Hematopoietic multipotent progenitor cell treated with erythropoietin and hydrocortisone succinate and interleukin-3 and kit ligand, for 8 days (in vitro differentiated cells): Measurements from ENCODE around the gene LHFPL2.

Experiments
- DNase-seq: peaks from one replicate; pipeline ENCODE4 v3.0.0-alpha.2; 2015

The LHFPL2 gene

DNA sequence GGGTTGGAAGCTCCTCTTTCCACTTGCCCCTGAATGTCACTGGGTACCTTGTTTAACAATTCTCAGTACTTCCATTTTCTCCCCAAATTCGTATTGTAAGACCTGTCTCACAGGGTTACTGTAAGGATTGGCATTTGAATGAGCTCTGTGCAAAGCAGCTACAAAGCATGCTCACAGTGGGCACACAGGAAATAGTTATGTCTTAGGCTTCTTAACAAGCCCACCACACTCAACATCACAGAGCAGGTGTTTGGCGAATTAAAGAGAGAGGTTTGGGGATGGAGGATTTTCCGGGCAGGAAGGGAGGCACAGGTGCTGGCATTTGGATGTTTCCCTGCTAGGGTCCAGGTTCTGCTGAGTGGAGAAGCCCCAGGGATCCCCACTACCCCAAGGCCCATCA lies 17.0 kb upstream of the LHFPL2 start:
- DNase-seq = no peak

DNA sequence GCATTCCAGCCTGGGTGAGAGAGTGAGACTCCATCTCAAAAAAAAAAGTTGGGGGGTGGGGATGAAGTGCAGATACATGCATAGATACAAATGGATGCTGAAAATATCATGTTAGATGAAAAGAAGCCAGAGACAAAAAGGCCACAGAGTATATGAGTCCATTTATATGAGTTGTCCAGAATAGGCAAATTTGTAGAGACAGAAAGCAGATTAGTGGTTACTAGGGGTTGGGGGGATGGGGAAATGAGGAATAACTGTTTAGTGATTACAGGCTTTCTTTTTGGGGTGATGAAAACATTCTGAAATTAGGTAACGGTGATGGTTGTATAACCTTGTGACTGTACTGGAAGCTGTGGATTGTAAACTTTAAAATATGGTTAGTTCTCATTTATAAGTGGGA lies 13.8 kb upstream of the LHFPL2 start:
- no peak for DNase-seq

DNA sequence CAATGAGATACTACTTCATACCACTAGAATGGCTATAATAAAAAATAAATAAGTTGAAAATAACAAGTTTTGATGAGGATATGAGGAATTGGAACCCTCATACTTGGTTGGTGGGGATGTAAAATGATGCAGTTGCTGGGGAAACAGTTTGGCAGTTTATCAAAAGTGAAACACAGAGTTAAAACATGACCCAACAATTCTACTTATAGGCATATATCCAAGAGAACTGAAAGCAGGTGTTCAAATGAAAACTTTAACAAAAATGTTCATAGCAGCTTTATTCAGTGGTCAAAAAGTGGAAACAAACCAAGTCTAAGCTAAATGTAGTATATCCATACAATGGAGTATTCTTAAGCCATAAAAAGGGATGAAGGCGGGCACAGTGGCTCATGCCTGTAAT lies 13.1 kb upstream of the LHFPL2 start:
- DNase-seq = no peak

DNA sequence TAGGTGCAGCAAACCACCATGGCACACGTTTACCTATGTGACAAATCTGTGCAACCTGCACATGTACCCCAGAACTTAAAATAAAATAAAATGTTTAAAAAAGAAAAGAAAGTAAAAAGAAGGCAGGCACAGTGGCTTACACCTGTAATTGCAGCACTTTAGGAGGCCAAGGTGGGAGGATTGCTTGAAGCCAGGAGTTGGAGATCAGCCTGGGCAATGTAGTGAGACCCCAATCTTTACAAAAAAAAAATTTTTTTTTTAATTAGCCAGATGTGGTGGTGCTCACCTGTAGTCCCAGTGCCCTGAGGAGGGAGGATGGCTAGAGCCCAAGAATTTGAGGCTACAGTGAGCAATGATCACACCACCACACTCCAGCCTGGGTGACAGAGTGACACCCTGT lies 12.5 kb upstream of the LHFPL2 start:
- DNase-seq = no peak

DNA sequence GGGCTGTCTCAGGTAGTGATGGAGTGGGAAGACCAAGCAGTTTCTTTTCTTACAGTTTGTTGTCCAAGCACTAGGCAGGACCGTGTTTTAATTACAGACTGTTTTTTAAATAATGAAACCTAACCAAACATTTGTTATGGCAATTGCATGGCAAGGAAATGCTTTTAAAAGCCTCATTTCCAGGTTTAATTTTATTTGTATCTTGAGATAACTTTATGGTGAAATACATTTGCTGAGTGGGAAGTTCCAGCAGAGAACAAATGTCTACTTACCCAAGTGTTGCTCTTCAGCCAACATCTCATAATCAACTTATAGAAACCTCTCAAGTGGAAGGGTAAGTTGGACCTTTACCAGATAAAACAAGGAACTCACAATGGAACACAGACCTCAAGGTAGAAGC lies 11.8 kb upstream of the LHFPL2 start:
- no peak for DNase-seq

DNA sequence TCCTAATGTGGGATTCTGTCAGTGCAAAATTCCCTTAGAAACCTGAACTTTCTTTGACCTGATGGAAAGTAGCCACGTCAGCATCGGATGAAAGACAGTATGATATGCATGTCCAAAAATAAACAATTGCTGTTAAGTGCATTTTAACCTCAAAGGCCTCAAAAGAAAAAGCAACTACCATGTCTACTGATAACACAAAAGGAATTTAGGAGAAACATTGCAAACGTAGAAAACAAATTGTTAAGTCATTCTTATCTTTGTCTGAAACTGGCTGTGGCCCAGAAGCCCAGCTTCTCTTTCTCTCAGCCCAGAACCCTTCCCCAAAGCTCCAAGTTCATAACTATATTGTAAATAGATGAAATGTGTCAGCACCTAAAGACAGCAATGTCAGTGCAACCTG lies 11.1 kb upstream of the LHFPL2 start:
- peak; percentile 36 for DNase-seq

DNA sequence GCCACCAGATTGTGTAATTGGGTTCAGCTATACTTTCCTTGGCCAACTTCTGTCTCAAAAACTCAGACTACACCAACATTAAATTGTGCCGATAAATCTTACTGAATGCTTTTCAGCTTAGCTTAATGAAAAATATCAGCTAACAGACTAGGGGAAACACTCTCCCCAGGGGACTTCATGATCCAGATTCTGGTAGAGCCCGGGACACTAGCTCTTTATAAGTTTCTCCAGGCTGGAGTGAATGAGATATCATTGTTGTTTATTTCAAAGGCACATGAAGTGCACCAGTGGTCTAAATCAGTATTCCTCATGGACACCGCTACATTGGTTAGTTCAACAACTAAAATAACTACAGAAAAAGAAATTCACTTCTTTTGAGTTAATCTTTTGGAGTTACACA lies 10.5 kb upstream of the LHFPL2 start:
- DNase-seq = no peak

DNA sequence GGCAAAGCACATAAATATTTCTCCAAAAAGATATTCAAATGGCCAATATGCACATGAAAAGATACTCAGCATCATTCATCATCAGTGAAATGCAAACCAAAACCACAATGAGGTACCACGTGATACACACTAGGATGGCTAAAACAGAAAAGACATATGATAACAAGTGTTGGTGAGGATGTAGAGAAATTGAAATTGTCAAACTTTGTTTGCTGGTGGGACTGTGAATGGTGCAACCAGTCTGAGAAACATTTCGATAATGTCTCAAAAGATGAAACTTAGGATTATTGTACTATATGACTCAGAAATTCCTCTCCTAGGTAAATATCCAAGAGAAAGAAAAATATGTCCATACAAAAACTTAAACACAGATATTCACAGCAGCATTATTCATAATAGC lies 8.6 kb upstream of the LHFPL2 start:
- no peak for DNase-seq

DNA sequence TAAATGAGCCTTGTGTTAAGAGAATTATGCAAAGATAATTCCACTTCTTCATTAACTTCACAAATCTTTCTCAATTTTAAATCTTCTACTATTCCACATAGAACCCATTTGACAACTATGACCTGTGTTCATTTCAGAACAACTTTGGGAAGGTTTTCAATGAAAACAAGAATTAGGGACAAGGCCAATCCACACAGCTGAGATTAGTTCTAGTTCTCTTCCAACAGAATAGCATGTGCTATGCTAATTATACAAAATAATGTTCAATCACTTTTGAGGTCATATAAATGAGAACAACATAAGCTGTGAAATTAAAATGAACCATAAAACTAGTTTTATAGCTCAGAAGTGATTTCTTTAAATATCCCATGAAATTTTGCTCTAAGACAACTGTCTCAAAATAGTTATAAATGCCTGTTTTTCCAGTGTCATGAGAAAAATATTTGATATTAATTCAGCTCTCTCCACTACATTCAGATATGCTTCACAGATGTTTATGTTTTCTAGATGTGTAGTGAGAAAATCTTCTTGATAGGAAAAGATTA lies 7.2 kb upstream of the LHFPL2 start:
- no peak for DNase-seq

DNA sequence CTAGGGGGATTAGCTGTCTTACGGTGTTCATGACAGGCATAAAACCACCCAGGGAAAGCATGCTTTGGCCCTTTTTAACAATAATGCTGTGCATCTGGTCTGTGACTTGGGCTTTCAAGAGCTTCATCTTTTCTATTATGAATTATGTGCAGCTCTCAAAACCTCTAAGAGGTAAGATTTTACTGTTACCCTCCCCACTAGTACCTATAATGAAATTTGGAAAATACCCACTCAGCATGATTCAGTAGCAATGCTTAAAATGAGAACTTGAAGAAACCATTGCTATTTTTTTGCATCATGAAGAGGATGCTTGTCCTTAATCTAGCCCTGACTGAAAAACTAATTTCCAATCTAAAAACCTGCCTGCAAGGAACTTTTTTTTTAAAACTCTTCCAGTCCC lies 5.8 kb upstream of the LHFPL2 start:
- no peak for DNase-seq

DNA sequence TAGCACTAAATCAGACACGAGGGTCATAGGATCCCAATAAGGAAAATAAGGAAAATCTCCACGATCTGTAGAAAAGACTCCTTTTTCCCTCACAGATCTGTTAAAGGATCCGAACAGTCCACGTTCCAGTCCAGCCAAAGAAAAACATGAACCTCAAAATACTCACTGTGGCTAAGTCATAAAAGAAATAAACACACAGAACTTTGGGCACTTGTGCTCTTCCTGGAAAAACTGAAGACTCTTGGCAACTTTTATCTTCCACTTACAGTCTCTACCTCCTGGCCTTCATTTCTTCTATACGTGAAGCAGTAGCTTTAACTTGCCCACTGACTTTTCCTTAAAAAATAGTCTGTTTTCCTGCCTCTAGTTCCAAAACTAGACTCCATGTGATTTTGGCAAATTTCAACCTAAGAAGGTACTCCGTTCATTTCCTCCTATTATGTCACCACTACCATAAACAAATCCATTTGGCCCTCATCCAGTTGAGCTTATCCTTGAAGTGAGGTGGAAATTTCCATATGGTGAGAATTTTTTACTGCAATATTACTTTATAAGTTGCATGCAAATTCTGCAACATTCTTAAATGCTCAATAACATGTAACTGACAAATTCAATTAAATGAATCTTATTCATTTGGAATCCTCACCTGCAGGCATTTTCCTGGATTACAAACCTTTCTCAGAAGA lies 5.3 kb upstream of the LHFPL2 start:
- no peak for DNase-seq

DNA sequence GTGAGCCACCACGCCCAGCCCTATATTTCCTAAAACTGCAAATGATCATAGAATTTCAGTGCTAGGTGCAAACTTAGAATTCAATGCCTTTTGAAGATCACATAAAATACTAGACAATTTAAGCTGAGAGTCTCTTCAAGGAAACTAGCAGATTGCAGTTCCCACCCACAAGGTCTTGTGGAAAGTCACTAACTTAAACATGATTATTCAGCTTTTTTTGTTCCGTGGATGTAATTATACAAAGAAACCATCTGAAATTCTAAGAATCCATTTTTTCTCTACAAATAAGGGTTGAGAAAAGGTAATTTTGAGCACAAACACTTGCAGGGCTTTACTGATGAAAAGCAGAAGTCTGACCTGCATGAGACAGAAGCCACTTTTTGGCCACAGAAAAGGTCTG lies 4.5 kb upstream of the LHFPL2 start:
- no peak for DNase-seq

DNA sequence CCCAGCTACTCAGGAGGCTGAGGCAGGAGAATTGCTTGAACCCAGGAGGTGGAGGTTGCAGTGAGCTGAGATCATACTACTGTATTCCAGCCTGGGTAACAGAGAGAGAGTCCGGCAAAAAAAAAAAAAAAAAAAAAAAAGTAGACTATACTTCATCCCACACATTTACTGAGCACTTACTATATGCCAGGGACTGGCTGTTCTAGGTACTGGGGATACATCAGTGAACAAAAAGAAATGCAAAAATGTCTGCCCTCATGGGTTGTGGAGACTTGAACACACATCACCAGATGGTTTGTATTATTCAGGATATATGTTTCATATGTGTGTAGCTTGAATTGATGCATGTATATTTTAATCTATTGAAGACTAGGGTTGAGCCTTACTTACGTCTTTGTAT lies 2.9 kb upstream of the LHFPL2 start:
- DNase-seq = no peak

DNA sequence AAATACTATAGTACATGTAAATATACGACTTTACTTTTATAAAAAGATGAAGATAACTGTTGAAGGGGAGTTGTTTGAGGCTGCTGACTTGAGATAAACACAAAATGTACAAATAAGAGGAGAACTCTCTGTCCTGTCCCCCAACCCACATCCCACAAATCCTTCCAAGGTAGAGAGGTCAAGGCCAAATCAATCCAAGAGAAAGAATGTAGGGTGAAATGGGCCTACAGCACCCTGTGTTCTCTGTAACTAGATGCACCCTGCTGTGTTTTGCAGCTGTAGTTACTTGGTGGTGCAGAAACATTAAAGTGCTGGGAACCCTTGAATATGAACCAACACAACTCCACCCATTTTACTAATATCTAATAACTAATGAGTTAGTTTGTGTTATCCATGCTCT lies 2.0 kb upstream of the LHFPL2 start:
- DNase-seq = no peak

DNA sequence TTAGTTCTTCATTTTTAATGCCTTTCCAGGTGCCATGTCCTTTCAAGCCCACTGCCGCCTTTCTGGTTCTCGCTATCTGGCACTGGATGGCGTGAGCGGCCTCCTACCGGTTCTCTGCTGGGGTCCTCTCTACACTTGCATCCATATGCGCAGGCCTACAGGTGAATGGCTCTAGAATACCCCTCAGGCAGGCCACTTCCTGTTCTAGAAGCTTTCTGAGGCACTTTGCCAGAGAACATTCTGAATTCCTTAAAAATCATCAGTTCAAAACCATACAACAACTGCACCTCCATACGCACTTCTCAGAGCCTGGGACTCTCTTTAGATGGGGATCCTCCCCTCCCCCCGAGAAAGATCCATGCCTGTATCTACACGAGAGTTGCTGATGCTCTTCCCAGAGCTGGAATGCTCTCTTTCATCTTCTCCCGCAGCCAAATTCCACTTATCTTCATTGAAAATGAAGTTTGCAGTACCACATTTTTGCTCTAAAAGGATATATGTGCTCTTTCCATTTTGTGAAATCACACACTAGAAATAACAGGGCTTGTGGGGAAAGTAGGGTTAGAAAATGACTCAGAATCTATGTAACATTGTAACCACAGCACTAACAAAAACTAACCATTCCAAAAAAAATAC lies 1.4 kb upstream of the LHFPL2 start:
- no peak for DNase-seq

DNA sequence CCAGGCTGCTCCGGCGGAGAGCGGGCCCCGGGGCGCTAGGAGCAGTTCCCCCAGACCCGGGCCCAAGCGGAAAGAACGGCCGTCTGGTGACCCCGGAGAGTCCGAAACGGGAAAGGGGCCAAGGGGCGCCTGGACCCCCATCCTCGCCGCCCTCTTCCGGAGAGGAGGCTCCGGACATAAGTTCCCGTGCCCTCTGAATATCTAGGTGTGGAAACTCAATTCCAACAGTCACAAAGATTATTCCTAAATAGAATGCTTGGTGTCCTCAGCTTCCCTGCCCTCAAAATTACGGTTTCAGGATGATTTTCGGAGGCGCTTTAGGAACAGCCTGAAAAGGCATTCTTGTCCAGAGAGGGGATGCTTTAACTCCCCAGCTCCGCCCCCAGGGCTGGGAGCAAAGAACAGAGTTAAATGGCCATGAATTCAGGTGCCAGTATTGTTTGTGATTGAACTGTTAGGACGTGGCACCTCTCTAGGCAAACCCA lies 681 bp upstream of the LHFPL2 start:
- DNase-seq = no peak

DNA sequence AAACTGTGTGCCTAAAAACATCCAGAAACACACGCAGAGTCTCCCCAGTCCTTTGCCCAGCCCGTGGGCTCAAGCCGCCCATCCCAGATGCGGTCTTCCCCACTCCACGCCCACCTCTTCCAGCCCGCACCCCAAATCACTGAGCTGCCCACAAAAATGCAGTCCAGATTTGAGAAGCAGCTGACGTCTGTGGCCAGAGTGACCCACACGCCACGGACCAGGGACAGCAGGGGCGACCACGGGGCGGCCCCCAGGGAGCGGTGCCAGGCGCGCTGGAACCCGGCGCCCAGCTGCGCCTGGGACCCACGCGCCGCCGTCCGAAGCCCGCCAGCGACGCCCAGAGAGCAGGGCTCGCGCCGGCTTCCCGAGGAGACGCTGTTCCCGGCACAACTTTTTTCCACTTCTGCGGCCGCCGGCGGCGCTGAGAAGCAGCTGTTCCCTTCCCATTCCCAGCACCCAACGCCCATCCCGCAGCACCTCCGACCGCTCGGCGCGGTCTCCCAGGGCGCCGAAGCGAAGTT lies 674 bp downstream of the LHFPL2 start:
- DNase-seq = no peak

DNA sequence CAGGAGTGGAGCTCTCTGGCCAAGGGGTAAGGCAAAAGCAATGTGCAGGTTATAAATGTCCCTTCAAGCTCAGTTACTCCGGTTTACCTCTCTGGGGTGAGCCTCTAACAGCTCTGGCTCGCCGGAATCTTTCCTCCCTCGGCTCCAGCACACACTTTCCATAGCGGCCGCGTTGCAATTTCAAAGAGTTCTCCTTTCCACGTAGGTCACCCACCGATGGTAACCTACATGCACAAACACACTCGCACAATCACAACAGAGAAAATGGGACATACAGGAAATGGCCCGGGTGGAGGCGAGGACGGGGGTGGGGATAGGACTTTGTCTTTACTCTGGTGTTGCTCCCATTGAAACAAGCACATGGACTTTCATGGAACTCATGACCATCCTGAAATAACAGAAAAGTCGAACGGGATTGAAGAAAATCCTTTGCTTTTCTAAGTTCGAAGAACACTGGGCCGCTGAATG lies 1.2 kb downstream of the LHFPL2 start:
- no peak for DNase-seq

DNA sequence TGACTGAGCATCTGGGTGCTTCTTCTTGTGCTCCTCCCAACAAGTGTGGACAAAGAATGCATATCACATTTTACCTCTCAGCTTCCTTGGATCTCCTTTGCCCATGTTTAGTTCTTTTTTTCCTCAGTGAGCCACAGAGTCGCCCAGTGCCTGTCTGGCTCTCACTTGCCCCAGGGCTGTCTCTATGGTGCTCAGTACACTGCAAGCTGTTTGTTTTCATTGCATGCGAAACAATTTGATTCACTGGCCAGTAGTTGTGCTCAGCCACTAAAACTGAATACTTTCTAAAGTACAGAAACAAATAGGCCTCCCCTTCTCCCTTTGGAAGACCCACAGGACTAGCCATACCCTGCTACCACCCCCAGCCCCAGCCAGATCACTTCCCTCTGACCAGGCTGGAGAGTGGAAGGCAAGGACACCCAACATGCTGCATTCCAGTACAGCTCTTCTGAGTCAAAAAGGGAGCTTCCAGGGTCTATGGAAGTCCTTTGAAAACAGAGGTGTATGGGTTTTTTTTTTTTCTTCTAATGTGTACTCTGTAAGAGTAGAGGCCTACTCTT lies 3.8 kb downstream of the LHFPL2 start:
- no peak for DNase-seq

DNA sequence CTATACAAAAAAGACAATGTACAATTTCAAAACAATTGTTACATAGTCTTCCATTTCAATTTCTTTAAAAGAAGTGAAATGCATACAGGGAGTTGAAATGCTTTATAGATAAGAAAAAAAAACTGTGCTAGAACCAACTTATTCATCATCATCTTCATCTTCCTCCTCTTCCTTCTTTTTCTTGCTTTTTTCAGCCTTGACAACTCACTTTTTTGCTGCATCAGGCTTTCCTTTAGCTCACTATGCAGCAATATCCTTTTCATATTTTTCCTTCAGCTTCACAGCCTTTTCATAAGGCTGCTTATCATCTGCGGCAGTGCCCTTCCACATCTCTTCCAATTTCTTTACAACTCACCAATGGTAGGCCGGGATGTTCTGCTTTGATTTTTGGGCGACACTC lies 4.4 kb downstream of the LHFPL2 start:
- no peak for DNase-seq

DNA sequence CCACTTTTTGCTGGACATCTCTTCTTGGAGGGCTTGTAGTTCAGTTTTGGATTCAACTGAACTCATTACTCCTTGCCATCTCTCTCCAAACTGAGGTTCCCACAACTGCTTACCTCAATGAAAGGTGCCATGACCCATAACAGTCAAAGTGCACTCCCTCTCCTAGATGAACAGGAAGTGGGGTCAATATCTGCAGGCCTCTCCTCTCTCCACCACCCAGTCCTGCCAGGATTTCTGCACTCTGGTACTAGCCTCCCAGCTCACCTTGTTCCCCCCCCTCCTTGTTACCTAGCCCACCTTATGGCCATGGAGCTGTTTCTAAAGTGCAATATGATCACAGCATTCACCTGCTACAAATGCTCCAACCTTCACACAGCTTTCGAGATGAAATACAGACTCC lies 5.9 kb downstream of the LHFPL2 start:
- no peak for DNase-seq

DNA sequence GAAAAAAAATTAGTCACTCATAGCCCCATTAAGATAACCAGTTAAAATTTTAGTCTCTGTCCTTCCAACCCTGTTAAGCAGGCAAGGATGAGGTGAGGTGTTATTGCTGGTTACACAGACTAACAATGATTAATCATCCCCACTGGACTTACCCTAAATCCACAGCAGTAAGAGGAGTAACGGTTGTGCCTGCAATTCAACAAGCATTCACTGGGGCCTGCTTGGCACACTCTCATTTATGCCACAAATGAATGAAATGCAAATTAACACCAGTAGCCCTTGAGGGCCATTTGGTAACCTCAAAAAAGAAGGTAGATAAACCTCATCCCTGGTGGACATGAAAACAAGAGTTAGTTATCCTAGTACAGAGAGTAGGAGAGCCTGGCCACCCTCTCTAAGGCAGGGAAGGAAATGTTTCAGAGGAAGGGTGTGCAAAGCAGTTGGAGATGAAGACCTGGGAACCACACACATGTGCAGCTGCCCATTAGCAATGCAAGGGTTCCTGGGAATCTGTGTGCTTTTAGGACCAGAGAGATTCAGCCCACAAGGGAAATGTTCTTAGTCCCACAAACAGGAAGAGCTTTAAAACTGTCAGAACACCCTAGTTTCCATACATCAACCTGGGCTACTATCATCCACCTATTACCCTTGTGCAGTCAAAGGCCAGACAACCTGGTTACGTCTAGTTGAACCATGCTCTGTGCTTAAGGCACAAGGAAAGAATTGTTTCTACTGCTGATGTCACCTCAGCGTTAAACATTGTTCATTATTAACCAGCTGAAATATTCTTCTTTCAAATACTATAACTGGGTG lies 7.7 kb downstream of the LHFPL2 start:
- no peak for DNase-seq

DNA sequence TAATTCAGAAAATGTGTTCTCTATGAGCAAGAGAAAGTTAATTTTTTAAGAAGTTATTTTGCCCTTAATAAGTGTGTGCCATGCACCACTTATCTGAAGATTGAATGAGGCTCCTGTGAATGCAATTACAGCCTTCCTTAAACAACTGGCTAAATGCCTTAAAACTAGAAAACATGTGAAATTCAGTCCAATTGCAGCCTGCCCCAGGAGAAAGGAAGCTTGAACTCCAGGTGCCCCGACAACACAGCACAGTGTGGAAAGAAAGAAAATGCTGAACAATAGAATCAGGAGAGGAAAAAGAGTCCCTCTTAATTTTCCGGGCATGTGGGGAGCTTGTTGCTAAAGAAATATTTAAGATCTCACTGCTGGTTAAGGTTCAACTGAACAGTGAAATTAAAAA lies 8.8 kb downstream of the LHFPL2 start:
- DNase-seq = no peak
